OCI-LY7 (cell line): ENCODE measurements around the gene NME3. TPM values are rescaled to one million over a fixed set of nuclear protein-coding genes. Genes with fewer than 3 reads are reported as not detected.

ENCODE experiments used
- BruUV-seq: library from RNA; stranded (reverse); fragments of 400-500 nt; replicated peaks from 2 replicates; lab custom pipeline; 2021; lab: Mats Ljungman, UMichigan
- CTCF ChIA-PET: fragments of 300-600 bp; sonication (Branson Sonifier 250); formaldehyde crosslinking; loops from one replicate; lab custom pipeline; 2022; ENCODE audit warnings: antibody characterized with exemption; ENCODE audit not compliant: unreplicated experiment; lab: Charles Lee
- POLR2A ChIA-PET: fragments of 300-600 bp; sonication (Branson Sonifier 250); formaldehyde crosslinking; loops from one replicate; lab custom pipeline; 2022; ENCODE audit warnings: antibody characterized with exemption; lab: Charles Lee
- DNase-seq: peaks from one replicate; pipeline ENCODE4 v3.0.0-alpha.2; 2015; ENCODE audit warnings: low spot score
- H2AFZ ChIP-seq: fragments of 200-600 bp; sonication (generic), shearing (Covaris generic); 2 replicates; pipeline ENCODE4 v1.6.1; 2014; ENCODE audit warnings: mild to moderate bottlenecking, antibody characterized with exemption, low read length, moderate library complexity
- H3K27ac ChIP-seq: fragments of 200-600 bp; sonication (generic); 2 replicates; pipeline ENCODE4 v1.5.1; 2014; ENCODE audit warnings: mixed run types, low read depth, mild to moderate bottlenecking, moderate library complexity, low read length, inconsistent platforms; ENCODE audit not compliant: poor library complexity, severe bottlenecking
- H3K36me3 ChIP-seq: fragments of 200-600 bp; sonication (generic); 2 replicates; pipeline ENCODE4 v1.6.1; 2014; ENCODE audit warnings: mild to moderate bottlenecking, antibody characterized with exemption, low read length, moderate library complexity, mixed read lengths; ENCODE audit not compliant: insufficient read depth
- H3K4me1 ChIP-seq: fragments of 200-600 bp; sonication (generic); 2 replicates; pipeline ENCODE4 v1.5.1; 2014; ENCODE audit warnings: mild to moderate bottlenecking, low read length; ENCODE audit not compliant: insufficient read depth, poor library complexity, severe bottlenecking
- H3K4me2 ChIP-seq: fragments of 200-600 bp; sonication (generic); 2 replicates; pipeline ENCODE4 v1.6.1; 2014; ENCODE audit warnings: mild to moderate bottlenecking, low read length
- H3K4me3 ChIP-seq: fragments of 200-600 bp; sonication (generic); 2 replicates; pipeline ENCODE4 v1.5.1; 2014; ENCODE audit warnings: mild to moderate bottlenecking, low read depth, low read length; ENCODE audit not compliant: poor library complexity, severe bottlenecking
- H3K79me2 ChIP-seq: fragments of 200-600 bp; sonication (generic); 2 replicates; pipeline ENCODE4 v1.6.1; 2016; ENCODE audit warnings: low read depth, mild to moderate bottlenecking, low read length, moderate library complexity, mixed read lengths; ENCODE audit not compliant: insufficient read depth
- H3K9me2 ChIP-seq: fragments of 200-600 bp; sonication (generic); 2 replicates; pipeline ENCODE4 v1.6.1; 2016; ENCODE audit warnings: mild to moderate bottlenecking, low read length, mixed read lengths; ENCODE audit not compliant: insufficient read depth
- H3K9me3 ChIP-seq: fragments of 200-600 bp; sonication (generic); 2 replicates; pipeline ENCODE4 v1.6.1; 2014; ENCODE audit warnings: mild to moderate bottlenecking, mixed run types, low read length, mixed read lengths
- H4K20me1 ChIP-seq: fragments of 200-600 bp; sonication (generic); 2 replicates; pipeline ENCODE4 v1.6.1; 2014; ENCODE audit warnings: mild to moderate bottlenecking, antibody characterized with exemption, low read length, moderate library complexity, mixed read lengths; ENCODE audit not compliant: insufficient read depth
- EZH2phosphoT487 ChIP-seq: fragments of 200-600 bp; sonication (generic); IDR thresholded peaks from 2 replicates; pipeline ENCODE4 v1.6.1; 2018; ENCODE audit warnings: low read depth, borderline replicate concordance, mild to moderate bottlenecking, mixed run types, antibody characterized with exemption, low read length, moderate library complexity, mixed read lengths
- intact Hi-C: fragments of 100-400 bp; cut with micrococcal nuclease; formaldehyde crosslinking; loops from one replicate; pipeline ENCODE4 v1.10.0; 2022; ENCODE audit not compliant: unreplicated experiment
- total RNA-seq, 2 experiments: library from RNA; depleted of rRNA in 1 of 2; stranded (reverse); fragments of >200 nt in 1 of 2; shearing (Covaris generic) in 1 of 2; gene quantifications; 2 replicates each; pipeline ENCODE4 v1.2.3, GENCODE V29; 2014 to 2022
- TF ChIP-seq, protein P1 (sequence below): fragments of 200-600 bp; sonication (generic); conservative IDR thresholded peaks from 2 replicates; pipeline ENCODE4 v1.5.1; 2014; ENCODE audit warnings: mild to moderate bottlenecking, antibody characterized with exemption, low read length, moderate library complexity, mixed read lengths

The NME3 gene
- total RNA-seq, 2 experiments from 2014 or later = 34.8 to 54.5 TPM

DNA sequence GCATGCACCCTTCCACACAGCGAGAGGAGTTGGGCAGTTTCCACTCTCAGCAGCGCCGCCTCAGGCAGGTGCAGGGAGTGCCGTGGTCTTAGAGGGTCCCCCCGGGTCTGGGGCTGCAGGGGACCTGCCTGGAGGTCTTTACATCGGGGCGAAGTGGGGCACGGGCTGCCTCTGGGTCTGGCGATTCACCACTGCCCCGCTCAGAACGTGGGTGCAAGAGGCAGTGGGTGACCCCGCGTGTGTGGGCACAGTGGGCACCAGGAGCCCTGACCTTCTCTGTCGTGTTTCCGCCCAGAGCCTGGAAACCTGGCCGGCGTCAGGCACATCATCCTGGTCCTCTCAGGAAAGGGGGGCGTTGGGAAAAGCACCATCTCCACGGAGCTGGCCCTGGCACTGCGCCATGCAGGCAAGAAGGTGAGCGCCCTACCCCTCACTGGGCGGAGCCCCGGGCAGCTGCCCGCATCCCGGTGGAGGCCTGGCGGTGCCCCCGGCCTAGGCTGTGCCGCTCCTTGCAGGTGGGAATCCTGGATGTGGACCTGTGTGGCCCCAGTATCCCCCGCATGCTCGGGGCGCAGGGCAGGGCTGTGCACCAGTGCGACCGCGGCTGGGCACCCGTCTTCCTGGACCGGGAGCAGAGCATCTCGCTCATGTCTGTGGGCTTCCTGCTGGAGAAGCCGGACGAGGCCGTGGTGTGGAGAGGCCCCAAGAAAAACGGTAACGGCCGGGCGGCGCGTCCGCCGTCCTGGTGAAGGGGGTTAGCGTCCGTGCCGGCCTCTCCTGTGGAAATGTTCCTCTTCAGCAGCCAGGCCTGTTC lies 15.1 kb upstream of the NME3 start:
- Histone ChIP-seq H3K36me3 (peaks cover 39% of the 10 kb centered on the region; the same call in 1 of the 2 replicates), H3K9me2 (no peaks in the 10 kb centered on the region), H3K27ac (no peak overlapping the region), H3K4me3 (no peak overlapping the region), H3K4me1 (peaks cover 9% of the 10 kb centered on the region), H2AFZ (no peak overlapping the region), H4K20me1 (no peaks in the 10 kb centered on the region; the same call in 1 of the 2 replicates), H3K9me3 (no peaks in the 10 kb centered on the region), H3K4me2 (no peak overlapping the region), H3K79me2 (peaks cover 22% of the 10 kb centered on the region)
- no peak for DNase-seq
- TF ChIP-seq EZH2phosphoT487 = no peak
- TF ChIP-seq, protein P1, sequence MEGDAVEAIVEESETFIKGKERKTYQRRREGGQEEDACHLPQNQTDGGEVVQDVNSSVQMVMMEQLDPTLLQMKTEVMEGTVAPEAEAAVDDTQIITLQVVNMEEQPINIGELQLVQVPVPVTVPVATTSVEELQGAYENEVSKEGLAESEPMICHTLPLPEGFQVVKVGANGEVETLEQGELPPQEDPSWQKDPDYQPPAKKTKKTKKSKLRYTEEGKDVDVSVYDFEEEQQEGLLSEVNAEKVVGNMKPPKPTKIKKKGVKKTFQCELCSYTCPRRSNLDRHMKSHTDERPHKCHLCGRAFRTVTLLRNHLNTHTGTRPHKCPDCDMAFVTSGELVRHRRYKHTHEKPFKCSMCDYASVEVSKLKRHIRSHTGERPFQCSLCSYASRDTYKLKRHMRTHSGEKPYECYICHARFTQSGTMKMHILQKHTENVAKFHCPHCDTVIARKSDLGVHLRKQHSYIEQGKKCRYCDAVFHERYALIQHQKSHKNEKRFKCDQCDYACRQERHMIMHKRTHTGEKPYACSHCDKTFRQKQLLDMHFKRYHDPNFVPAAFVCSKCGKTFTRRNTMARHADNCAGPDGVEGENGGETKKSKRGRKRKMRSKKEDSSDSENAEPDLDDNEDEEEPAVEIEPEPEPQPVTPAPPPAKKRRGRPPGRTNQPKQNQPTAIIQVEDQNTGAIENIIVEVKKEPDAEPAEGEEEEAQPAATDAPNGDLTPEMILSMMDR = 0 out of 2 replicates have a peak, but pooled peaks have one; percentile 16
- no TSS peak for BruUV-seq
- ChIA-PET CTCF (no interaction called here), POLR2A (no interaction called here)
- intact Hi-C loops = no loop called here

DNA sequence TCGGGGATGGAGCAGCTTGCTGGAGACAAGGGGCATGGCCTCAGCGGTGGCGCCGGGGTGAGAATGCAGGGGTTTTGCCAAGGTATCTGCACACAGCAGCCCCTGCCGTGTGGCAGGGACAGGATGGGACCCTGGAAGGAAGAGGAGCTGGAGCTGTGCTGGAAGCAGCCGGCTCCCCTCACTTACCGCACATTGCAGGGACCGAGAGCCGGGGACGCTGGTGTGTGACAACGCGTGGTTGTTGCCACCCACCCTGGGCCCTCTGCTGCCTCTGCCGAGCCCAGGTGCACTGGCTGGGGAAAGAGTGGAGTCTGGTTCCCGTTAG lies 14.5 kb upstream of the NME3 start:
- H4K20me1 ChIP-seq = no peaks in the 10 kb centered on the region; the same call in 1 of the 2 replicates
- no peak overlapping the region for H3K27ac ChIP-seq
- POLR2A ChIA-PET = no interaction called here
- intact Hi-C loops = no loop called here
- no peak overlapping the region for H3K4me2 ChIP-seq
- DNase-seq = no peak
- no peak overlapping the region for H2AFZ ChIP-seq
- H3K36me3 ChIP-seq = peaks cover 42% of the 10 kb centered on the region; the same call in 1 of the 2 replicates
- CTCF ChIA-PET = no interaction called here
- no peaks in the 10 kb centered on the region for H3K9me2 ChIP-seq
- H3K4me1 ChIP-seq = peaks cover 13% of the 10 kb centered on the region
- H3K9me3 ChIP-seq = no peaks in the 10 kb centered on the region
- H3K4me3 ChIP-seq = no peak overlapping the region
- H3K79me2 ChIP-seq = peaks cover 22% of the 10 kb centered on the region
- no peak for TF ChIP-seq EZH2phosphoT487
- no TSS peak for BruUV-seq

DNA sequence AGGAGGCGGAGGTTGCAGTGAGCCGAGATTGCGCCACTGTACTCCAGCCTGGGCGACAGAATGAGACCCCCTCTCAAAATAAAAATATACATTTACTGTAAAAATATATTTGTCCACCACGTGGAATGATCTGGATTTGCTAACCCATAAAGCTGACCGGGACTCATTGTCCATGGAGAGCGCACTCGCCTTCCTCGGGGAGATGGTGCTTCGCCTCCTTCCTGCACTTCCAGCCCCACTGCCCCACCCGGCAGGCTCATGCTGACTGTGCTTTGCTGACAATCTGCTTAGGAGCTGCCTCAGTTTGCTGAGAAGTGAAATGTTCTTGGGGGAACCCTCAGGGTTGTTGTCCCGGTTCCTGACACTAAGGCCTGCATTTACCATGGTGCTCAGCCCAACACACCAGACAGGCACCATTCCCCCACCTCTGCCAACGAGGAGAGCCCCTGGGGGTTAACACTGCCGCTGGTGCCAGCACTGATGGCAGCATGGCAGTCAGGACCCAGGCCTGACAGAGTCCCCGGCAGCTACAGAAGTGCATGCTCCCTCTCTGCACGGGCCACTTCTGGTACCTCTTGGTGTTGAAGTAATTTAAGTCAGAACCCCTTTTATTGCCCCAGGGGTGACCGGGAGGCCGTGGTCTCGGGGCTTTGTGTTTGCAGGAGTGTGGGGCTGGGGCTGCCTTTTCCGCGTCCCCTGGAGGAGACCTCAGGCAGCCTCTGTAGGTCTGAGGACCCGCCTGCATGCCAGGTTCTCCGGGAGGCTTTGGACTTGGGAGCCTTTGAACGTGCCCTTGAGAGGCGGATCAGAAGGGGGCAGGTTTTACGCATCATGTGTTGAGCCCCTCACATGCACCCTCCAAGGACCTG lies 13.9 kb upstream of the NME3 start:
- peaks cover 22% of the 10 kb centered on the region for H3K79me2 ChIP-seq
- H3K36me3 ChIP-seq = peaks cover 45% of the 10 kb centered on the region; the same call in 1 of the 2 replicates
- no peaks in the 10 kb centered on the region for H3K9me3 ChIP-seq
- H3K4me1 ChIP-seq = peaks cover 13% of the 10 kb centered on the region
- H3K27ac ChIP-seq = no peak overlapping the region
- H3K4me2 ChIP-seq = no peak overlapping the region
- TF ChIP-seq EZH2phosphoT487 = no peak
- TF ChIP-seq, protein P1 = no peak
- H3K9me2 ChIP-seq = no peaks in the 10 kb centered on the region
- intact Hi-C loops = loop anchor here (5.0 kb wide), 2 partner anchors 42 to 157 kb away; partner anchors contain the start of genes FAHD1, HAGH and MSRB1
- no peak overlapping the region for H2AFZ ChIP-seq
- ChIA-PET CTCF (no interaction called here), POLR2A (interaction anchor here (1.1 kb wide), 1 partner anchor 143 kb away, joined by 3 read pairs; no protein-coding TSS in a partner anchor)
- no TSS peak for BruUV-seq
- no peak for DNase-seq
- no peaks in the 10 kb centered on the region; the same call in 1 of the 2 replicates for H4K20me1 ChIP-seq
- no peak overlapping the region for H3K4me3 ChIP-seq
